Activated effector memory CD4-positive, alpha-beta T cell treated with Interleukin-2 at 50 U/mL for 16 hours (primary cell): ENCODE measurements around the gene PAN3.

ENCODE experiments used
- DNase-seq: peaks from one replicate; pipeline ENCODE4 v3.0.0-alpha.2; 2020

Gene PAN3

GRCh38 chr13:28316129-28316528 lies 177.8 kb downstream of the PAN3 start:
- DNase-seq: no peak

- DNase-seq: no peak
Observed at GRCh38 chr13:28316836-28317235, 178.5 kb downstream of the PAN3 start.

GRCh38 chr13:28318496-28318895 lies 180.2 kb downstream of the PAN3 start:
- no peak for DNase-seq

GRCh38 chr13:28319528-28319927 lies 181.2 kb downstream of the PAN3 start:
- DNase-seq: no peak

- DNase-seq: no peak
Observed at GRCh38 chr13:28320209-28320608, 181.9 kb downstream of the PAN3 start.

- no peak for DNase-seq
Observed at GRCh38 chr13:28320884-28321574, 182.7 kb downstream of the PAN3 start.

GRCh38 chr13:28321756-28322155 lies 183.4 kb downstream of the PAN3 start:
- DNase-seq: no peak

- no peak for DNase-seq
Observed at GRCh38 chr13:28322256-28322905, 184.0 kb downstream of the PAN3 start.

GRCh38 chr13:28324181-28324789 lies 185.9 kb downstream of the PAN3 start:
- no peak for DNase-seq

- no peak for DNase-seq
Observed at GRCh38 chr13:28325022-28325421, 186.7 kb downstream of the PAN3 start.

- no peak for DNase-seq
Observed at GRCh38 chr13:28326056-28326455, 187.7 kb downstream of the PAN3 start.

GRCh38 chr13:28327373-28328270 lies 189.3 kb downstream of the PAN3 start:
- no peak for DNase-seq

GRCh38 chr13:28328271-28328607 lies 189.9 kb downstream of the PAN3 start:
- no peak for DNase-seq

GRCh38 chr13:28329395-28330158 lies 191.2 kb downstream of the PAN3 start:
- no peak for DNase-seq

GRCh38 chr13:28333204-28333881 lies 195.0 kb downstream of the PAN3 start:
- no peak for DNase-seq

GRCh38 chr13:28336193-28336657 lies 197.9 kb downstream of the PAN3 start:
- DNase-seq: no peak

GRCh38 chr13:28337166-28338005 lies 199.0 kb downstream of the PAN3 start:
- no peak for DNase-seq

GRCh38 chr13:28338006-28338574 lies 199.7 kb downstream of the PAN3 start:
- no peak for DNase-seq

- DNase-seq: no peak
Observed at GRCh38 chr13:28338742-28339141, 200.4 kb downstream of the PAN3 start.

- no peak for DNase-seq
Observed at GRCh38 chr13:28339419-28339818, 201.1 kb downstream of the PAN3 start.
